HEK293 (cell line): ENCODE measurements around the gene PRR15L.

ENCODE experiments used
- KLF17 ChIP-seq: fragments of 450-650 bp; formaldehyde crosslinking; IDR thresholded peaks from 2 replicates; pipeline ENCODE4 v1.5.1; 2016; ENCODE audit warnings: missing biosample characterization, missing genetic modification characterization
- PATZ1 ChIP-seq: fragments of 450-650 bp; formaldehyde crosslinking; IDR thresholded peaks from 2 replicates; pipeline ENCODE4 v1.5.1; 2016; ENCODE audit warnings: missing biosample characterization, missing genetic modification characterization
- PRDM4 ChIP-seq: fragments of 450-650 bp; formaldehyde crosslinking; IDR thresholded peaks from 2 replicates; pipeline ENCODE4 v1.5.1; 2017; ENCODE audit warnings: missing biosample characterization, missing genetic modification characterization
- SP7 ChIP-seq: fragments of 450-650 bp; formaldehyde crosslinking; IDR thresholded peaks from 2 replicates; pipeline ENCODE4 v1.5.1; 2016; ENCODE audit warnings: missing biosample characterization, missing genetic modification characterization
- TCF7L2 ChIP-seq: IDR thresholded peaks from 2 replicates; pipeline ENCODE4 v1.6.1; 2011; ENCODE audit warnings: low read depth, mild to moderate bottlenecking, inconsistent platforms, low read length, moderate library complexity, borderline replicate concordance
- WT1 ChIP-seq: fragments of 450-650 bp; formaldehyde crosslinking; IDR thresholded peaks from 2 replicates; pipeline ENCODE4 v1.5.1; 2016; ENCODE audit warnings: missing biosample characterization, missing genetic modification characterization
- ZBTB49 ChIP-seq: fragments of 450-650 bp; formaldehyde crosslinking; IDR thresholded peaks from 2 replicates; pipeline ENCODE4 v1.5.1; 2016; ENCODE audit warnings: missing biosample characterization, missing genetic modification characterization, low read depth
- ZFP3 ChIP-seq: fragments of 450-650 bp; formaldehyde crosslinking; IDR thresholded peaks from 2 replicates; pipeline ENCODE4 v1.5.1; 2016; ENCODE audit warnings: low read depth, missing biosample characterization, missing genetic modification characterization
- ZNF132 ChIP-seq: fragments of 450-650 bp; formaldehyde crosslinking; IDR thresholded peaks from 2 replicates; pipeline ENCODE4 v1.5.1; 2017; ENCODE audit warnings: missing biosample characterization, missing genetic modification characterization, borderline replicate concordance
- ZNF169 ChIP-seq: fragments of 450-650 bp; formaldehyde crosslinking; IDR thresholded peaks from 2 replicates; pipeline ENCODE4 v1.5.1; 2016; ENCODE audit warnings: missing biosample characterization, missing genetic modification characterization
- ZNF292 ChIP-seq: fragments of 450-650 bp; formaldehyde crosslinking; IDR thresholded peaks from 2 replicates; pipeline ENCODE4 v1.5.1; 2016; ENCODE audit warnings: low read depth, missing biosample characterization, missing genetic modification characterization, borderline replicate concordance
- ZNF341 ChIP-seq: fragments of 450-650 bp; formaldehyde crosslinking; IDR thresholded peaks from 2 replicates; pipeline ENCODE4; 2016; ENCODE audit warnings: low read depth, missing biosample characterization, missing genetic modification characterization
- ZNF391 ChIP-seq: fragments of 450-650 bp; formaldehyde crosslinking; IDR thresholded peaks from 2 replicates; pipeline ENCODE4 v1.5.1; 2016; ENCODE audit warnings: low read depth, missing biosample characterization, missing genetic modification characterization, borderline replicate concordance
- ZNF404 ChIP-seq: fragments of 450-650 bp; formaldehyde crosslinking; IDR thresholded peaks from 2 replicates; pipeline ENCODE4 v1.5.1; 2017; ENCODE audit warnings: missing biosample characterization, missing genetic modification characterization
- ZNF596 ChIP-seq: fragments of 450-650 bp; IDR thresholded peaks from 2 replicates; pipeline ENCODE4 v1.5.0; 2018; ENCODE audit warnings: missing biosample characterization, mild to moderate bottlenecking, missing genetic modification characterization, moderate library complexity
- ZNF639 ChIP-seq: fragments of 450-650 bp; formaldehyde crosslinking; IDR thresholded peaks from 2 replicates; pipeline ENCODE4 v1.5.1; 2016; ENCODE audit warnings: missing biosample characterization, missing genetic modification characterization
- ZNF645 ChIP-seq: fragments of 450-650 bp; formaldehyde crosslinking; IDR thresholded peaks from 2 replicates; pipeline ENCODE4; 2016; ENCODE audit warnings: missing biosample characterization, missing genetic modification characterization
- ZNF658 ChIP-seq: fragments of 450-650 bp; formaldehyde crosslinking; IDR thresholded peaks from 2 replicates; pipeline ENCODE4; 2016; ENCODE audit warnings: missing biosample characterization, missing genetic modification characterization
- ZNF664 ChIP-seq: fragments of 450-650 bp; formaldehyde crosslinking; IDR thresholded peaks from 2 replicates; pipeline ENCODE4 v1.5.1; 2016; ENCODE audit warnings: missing biosample characterization, missing genetic modification characterization
- ZNF785 ChIP-seq: fragments of 450-650 bp; formaldehyde crosslinking; IDR thresholded peaks from 2 replicates; pipeline ENCODE4 v1.5.1; 2016; ENCODE audit warnings: missing biosample characterization, missing genetic modification characterization
- ZXDB ChIP-seq: fragments of 450-650 bp; formaldehyde crosslinking; IDR thresholded peaks from 2 replicates; pipeline ENCODE4 v1.5.1; 2016; ENCODE audit warnings: missing biosample characterization, missing genetic modification characterization
- TF ChIP-seq, protein P1 (sequence below): fragments of 450-650 bp; formaldehyde crosslinking; IDR thresholded peaks from 2 replicates; pipeline ENCODE4 v1.5.1; 2017; ENCODE audit warnings: missing biosample characterization, missing genetic modification characterization
- TF ChIP-seq, protein P2 (sequence below): fragments of 450-650 bp; formaldehyde crosslinking; IDR thresholded peaks from 2 replicates; pipeline ENCODE4 v1.5.1; 2016; ENCODE audit warnings: missing biosample characterization, missing genetic modification characterization
- TF ChIP-seq, protein P3 (sequence below): fragments of 450-650 bp; formaldehyde crosslinking; IDR thresholded peaks from 2 replicates; pipeline ENCODE4 v1.5.1; 2017; ENCODE audit warnings: missing biosample characterization, missing genetic modification characterization

The PRR15L gene

DNA sequence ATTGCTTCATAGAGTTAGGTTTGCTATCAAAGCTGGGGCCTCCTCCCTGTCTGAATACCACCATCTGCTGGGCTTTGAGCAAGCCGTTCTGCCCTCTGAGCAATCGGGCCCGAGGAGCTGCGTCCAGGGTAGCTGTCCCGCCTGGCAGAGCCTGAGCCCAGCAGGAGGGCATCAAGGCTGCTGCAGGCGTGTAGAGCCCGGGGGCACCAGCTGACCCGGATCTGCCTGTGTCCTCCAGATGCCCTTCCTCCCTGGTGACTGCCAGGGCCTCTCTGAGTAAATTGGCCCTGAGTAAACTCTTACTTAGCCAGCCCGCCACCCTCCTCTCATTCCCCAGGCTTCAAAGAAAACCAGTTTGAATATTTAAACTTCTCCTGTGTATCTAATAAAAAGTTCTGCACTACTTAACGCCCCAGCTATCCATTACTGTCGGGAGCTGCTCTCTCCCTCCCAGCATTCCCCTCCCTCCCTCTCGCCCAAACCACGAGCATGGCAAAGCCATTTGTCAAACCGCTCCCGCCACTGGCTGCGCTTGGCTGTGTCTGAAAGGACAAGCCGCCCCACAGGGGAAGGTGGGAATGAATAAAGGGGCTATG lies 29.7 kb upstream of the PRR15L start (continued):
- TF ChIP-seq ZBTB49 = no peak
- TF ChIP-seq ZNF292 (tag by site-specific recombination) = no peak
- TF ChIP-seq ZNF169 (tag by site-specific recombination) = no peak
- TF ChIP-seq, protein P1, sequence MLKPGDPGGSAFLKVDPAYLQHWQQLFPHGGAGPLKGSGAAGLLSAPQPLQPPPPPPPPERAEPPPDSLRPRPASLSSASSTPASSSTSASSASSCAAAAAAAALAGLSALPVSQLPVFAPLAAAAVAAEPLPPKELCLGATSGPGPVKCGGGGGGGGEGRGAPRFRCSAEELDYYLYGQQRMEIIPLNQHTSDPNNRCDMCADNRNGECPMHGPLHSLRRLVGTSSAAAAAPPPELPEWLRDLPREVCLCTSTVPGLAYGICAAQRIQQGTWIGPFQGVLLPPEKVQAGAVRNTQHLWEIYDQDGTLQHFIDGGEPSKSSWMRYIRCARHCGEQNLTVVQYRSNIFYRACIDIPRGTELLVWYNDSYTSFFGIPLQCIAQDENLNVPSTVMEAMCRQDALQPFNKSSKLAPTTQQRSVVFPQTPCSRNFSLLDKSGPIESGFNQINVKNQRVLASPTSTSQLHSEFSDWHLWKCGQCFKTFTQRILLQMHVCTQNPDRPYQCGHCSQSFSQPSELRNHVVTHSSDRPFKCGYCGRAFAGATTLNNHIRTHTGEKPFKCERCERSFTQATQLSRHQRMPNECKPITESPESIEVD = peak; percentile 33; the same call in 1 of the 2 replicates
- TF ChIP-seq ZNF639 (tag by site-specific recombination) = no peak
- TF ChIP-seq KLF17 (tag by site-specific recombination) = peak; percentile 69; the same call in 1 of the 2 replicates
- no peak for TF ChIP-seq ZNF596 (tag by site-specific recombination)
- TF ChIP-seq, protein P2, sequence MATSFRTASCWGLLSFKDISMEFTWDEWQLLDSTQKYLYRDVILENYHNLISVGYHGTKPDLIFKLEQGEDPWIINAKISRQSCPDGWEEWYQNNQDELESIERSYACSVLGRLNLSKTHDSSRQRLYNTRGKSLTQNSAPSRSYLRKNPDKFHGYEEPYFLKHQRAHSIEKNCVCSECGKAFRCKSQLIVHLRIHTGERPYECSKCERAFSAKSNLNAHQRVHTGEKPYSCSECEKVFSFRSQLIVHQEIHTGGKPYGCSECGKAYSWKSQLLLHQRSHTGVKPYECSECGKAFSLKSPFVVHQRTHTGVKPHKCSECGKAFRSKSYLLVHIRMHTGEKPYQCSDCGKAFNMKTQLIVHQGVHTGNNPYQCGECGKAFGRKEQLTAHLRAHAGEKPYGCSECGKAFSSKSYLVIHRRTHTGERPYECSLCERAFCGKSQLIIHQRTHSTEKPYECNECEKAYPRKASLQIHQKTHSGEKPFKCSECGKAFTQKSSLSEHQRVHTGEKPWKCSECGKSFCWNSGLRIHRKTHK (tag by site-specific recombination) = no peak
- no peak for TF ChIP-seq ZNF664 (tag by site-specific recombination)
- TF ChIP-seq ZNF785 (tag by site-specific recombination) = no peak
- TF ChIP-seq ZNF658 = no peak
- TF ChIP-seq ZNF391 (tag by site-specific recombination) = no peak
- no peak for TF ChIP-seq TCF7L2
- peak; percentile 67 for TF ChIP-seq ZNF341
- no peak for TF ChIP-seq ZFP3 (tag by site-specific recombination)
- no peak for TF ChIP-seq PATZ1
- TF ChIP-seq SP7 (tag by site-specific recombination) = peak; percentile 50
- TF ChIP-seq ZXDB (tag by site-specific recombination) = no peak
- TF ChIP-seq, protein P3, sequence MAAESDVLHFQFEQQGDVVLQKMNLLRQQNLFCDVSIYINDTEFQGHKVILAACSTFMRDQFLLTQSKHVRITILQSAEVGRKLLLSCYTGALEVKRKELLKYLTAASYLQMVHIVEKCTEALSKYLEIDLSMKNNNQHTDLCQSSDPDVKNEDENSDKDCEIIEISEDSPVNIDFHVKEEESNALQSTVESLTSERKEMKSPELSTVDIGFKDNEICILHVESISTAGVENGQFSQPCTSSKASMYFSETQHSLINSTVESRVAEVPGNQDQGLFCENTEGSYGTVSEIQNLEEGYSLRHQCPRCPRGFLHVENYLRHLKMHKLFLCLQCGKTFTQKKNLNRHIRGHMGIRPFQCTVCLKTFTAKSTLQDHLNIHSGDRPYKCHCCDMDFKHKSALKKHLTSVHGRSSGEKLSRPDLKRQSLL (tag by site-specific recombination) = no peak
- no peak for TF ChIP-seq ZNF132 (tag by site-specific recombination)
- no peak for TF ChIP-seq ZNF404 (tag by site-specific recombination)
- no peak for TF ChIP-seq ZNF645 (tag by site-specific recombination)
- TF ChIP-seq PRDM4 (tag by site-specific recombination) = no peak
- peak; percentile 92 for TF ChIP-seq WT1 (tag by site-specific recombination)
